ENCODE measurements around the gene SLC43A1.

Gene SLC43A1

DNA sequence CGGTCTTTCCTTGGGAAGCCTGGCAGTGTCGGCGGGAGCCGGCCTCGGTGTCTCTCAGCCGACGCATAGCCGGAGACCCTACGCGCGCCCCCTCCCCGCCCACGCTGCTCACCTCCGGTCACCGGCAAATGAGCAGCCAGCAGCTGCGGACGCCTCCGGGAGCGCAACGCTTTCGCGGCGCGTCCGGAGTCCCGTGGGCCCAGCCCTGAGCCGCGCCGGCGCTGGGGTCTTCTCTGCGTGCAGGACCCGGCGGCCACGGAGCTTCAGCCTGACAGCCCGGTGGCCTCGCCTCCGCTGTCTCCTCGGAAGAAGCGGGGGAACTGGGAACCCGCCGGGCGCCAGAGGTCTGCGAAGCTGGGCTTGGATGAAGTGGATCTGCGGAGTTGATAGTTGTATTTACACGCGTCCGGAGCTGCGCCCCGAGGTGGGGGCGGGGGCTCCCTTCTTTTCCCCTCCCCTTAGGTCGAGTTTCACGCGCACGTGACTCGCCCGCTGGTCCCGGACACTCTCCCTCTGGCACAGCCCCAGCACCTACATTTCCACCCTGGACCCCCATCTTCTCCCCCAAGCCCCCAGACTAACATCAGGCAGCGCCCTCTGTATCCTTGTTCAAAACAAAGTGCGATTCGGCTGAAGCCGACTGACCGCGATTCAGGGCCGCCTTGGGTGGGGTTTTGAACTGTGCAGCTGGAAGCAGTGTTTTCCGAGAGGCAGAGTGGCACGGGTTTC is at the start of gene SLC43A1:
SLC43A1 (minus strand) TSS at position 371 of the 729 bp plus-strand sequence. CDS start 1,591 bp downstream, outside the sequence.
- in situ Hi-C loops (cut with MboI; ENCODE audit: low sequenced_read_pairs): no loop called here

DNA sequence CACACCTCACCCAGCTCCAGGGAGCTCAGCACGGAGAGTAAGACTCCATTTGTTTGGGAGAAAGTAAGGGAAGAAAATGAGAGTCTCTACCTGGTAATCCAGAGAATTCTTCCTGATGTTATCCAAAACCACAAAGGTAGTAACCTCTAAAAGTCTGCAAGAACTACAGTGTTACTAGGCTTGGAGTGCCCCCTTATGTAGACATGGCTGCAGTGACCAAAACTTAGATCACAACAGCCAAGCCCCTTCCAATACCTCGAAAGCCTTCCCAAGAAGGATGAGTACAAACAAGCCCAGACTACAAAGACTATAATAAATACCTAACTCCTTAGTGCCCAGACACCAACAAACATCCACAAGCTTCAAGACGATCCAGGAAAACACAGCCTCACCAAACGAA is 47.1 kb upstream of the SLC43A1 start:
- in situ Hi-C loops (cut with MboI; ENCODE audit: low sequenced_read_pairs): no loop called here

DNA sequence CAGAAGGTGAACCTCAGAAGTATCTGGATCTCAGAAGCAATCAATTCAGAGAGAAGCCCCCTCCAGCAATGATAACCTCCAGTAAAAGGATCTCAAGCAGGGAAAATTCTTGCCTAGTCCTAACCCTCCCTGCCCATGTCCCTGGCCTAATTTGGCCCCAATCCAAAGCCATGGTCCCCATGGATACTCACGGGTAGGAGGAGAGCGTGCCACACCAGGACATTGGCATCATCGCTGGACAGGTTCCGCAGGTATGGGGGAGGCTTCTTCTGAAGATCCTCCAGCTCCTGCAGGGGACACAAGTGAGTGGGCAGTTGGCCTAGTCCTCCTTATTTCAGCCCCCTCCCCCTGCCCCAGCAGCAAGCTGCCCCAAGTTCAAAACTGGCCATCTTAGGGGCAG is 44.6 kb upstream of the SLC43A1 start:
- in situ Hi-C loops (cut with MboI; ENCODE audit: low sequenced_read_pairs): no loop called here

DNA sequence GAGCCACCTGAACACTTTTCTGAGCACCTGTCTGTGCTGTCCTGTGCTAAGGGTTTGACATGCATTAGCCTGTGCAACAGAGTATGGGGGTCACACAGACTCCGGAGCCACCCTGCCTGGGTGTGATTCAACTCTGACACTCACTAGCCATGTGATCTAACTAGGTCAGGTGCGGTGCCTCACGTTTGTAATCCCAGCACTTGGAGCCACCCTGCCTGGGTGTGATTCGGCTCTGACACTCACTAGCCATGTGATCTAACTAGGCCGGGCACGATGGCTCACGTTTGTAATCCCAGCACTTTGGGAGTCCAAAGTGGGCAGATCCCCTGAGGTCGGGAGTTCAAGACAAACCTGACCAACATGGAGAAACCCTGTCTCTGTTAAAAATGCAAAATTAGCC is 40.5 kb upstream of the SLC43A1 start:
- in situ Hi-C loops (cut with MboI; ENCODE audit: low sequenced_read_pairs): no loop called here

DNA sequence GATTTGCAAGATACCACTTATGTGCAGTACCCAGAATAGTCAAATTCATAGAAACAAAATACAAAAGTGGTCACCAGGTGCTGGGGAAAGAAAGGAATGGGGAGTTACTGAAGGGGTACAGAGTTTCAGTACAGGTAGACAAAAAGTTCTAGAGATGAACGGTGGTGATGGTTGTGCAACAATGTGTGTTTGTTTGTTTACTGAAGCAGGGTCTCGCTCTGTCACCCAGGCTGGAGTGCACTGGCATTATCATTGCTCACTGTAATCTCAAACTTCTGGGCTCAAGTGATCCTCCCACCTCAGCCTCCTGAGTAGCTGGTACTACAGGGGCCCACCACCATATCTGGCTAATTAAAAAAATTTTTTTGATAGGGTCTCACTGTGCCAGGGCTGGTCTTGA is 39.9 kb upstream of the SLC43A1 start:
- in situ Hi-C loops (cut with MboI; ENCODE audit: low sequenced_read_pairs): no loop called here

DNA sequence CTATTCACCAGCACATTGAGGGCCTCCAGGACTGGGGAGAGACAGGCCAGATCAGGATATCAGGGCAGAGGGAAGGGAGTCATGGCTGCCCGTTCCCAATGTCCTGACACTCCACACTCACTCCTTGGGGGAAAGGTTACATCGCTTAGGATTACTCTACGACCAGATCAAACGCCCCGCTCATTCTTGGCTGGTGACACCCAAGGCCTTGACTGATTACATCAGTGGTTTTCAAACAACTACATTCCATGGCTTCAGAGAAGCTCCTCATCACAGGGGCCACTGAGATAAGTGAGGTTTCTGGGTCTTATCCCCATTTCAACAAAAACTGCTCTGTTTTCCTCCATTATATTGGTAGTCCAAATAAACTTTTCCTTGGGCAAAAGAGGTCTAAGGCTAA is 37.0 kb upstream of the SLC43A1 start:
- in situ Hi-C loops (cut with MboI; ENCODE audit: low sequenced_read_pairs): no loop called here

DNA sequence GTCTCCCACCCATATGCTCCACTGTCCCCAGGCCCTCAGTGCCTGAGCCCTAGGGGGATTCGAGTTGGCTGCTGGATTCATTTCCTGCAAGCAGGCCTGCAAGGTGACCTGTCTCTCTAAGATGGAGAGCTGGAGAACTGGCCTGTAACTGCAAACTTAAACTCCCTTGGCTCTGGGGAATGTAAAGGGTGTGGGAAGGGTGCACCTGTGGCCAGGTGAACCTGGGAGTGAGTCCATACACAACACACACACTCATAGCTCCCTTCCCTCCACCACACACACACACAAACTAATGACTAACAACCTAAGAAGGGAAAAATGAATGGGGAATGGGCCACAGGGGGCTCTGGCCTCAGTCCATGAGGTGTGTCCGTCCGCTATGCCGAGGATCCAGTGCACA is 36.4 kb upstream of the SLC43A1 start:
- in situ Hi-C loops (cut with MboI; ENCODE audit: low sequenced_read_pairs): no loop called here

DNA sequence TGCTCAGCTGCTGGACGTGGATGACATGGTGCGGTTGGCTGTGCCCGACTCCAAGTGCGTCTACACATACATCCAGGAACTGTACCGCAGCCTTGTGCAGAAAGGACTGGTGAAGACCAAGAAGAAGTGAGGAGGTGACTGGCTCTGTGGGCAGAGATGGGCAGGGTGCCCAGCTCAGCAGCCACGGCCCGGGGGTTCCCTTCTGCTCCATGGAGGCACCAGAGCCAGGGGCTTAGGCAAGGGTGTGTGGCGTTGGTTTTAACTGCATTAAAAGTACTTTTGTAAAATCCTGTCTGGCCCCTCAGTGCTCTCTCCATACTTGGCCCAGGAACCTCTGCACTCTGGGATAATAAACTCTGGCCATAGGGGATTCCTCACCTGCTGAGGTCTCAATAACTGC is 34.5 kb upstream of the SLC43A1 start:
- in situ Hi-C loops (cut with MboI; ENCODE audit: low sequenced_read_pairs): loop anchor here (25.0 kb wide), 1 partner anchor 213 kb away; the partner anchor contains the start of genes P2RX3 and SSRP1

DNA sequence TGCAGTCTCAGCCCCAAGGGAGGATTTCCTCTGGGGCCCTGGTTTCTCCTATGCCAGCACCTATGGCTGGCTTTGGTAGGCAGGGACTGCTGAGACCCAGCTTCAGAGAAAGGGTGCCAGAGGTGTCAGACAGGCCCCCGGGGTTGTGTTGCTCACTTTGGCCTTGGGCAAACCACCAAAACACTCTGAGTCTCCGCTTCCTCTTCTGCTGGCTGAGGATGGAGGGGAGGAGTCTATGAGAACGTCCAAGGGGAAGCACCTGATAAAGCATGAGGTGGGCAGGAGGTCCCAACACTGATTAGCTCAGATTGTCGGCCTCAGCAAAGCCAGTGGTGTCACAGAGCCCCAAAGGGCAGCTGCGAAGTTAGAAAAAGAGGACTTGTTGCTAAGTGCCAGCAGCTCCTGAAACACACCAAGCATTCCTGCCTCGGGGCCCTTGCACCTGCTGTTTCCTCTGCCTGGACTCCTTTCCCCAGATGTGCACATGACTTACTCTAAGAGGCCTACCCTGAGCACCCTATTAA is 32.4 kb upstream of the SLC43A1 start:
- in situ Hi-C loops (cut with MboI; ENCODE audit: low sequenced_read_pairs): loop anchor here (25.0 kb wide), 1 partner anchor 211 kb away; the partner anchor contains the start of genes P2RX3 and SSRP1

DNA sequence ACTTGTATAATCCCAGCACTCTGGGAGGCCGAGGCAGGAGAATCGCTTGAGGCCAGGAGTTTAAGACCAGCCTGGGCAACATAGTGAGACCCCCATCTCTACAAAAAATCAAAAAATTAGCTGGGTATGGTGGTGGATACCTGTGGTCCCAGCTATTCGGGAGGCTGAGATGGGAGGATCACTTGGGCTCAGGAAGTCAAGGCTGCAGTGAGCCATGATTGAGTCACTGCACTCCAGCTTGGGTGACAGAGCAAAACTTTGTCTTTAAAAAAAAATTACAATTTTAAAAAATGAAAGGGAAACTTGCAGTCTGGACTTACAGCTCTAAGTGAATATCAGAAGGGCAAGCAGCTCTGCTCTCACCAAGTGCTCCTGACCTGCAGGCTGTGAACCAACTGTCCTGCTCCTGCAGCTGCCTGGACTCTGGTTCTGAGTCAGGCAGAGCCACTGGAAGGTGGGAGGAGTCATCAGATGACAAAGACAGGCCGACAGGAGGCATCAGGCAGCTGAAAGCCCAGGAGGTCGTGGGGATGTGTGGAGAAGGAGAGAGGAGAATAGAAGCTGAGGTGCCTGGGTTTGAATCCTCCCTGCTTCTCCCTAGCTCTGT is 31.5 kb upstream of the SLC43A1 start:
- in situ Hi-C loops (cut with MboI; ENCODE audit: low sequenced_read_pairs): loop anchor here (25.0 kb wide), 1 partner anchor 210 kb away; the partner anchor contains the start of genes P2RX3 and SSRP1

DNA sequence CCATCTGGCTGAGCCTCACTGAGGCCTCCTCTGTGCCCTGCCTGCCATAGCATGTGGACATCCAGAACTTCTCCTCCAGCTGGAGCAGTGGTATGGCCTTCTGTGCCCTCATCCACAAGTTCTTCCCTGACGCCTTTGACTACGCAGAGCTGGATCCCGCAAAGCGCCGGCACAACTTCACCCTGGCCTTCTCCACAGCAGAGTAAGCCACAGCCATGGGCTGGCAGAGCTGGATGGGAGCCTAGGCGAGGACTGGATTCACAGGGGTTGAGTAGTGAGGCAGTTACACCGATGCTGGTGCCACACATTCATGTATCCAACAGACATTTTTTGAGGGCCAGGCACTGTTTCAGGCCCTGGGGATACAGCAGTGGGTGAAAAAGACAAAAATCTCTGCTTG is 30.9 kb upstream of the SLC43A1 start:
- in situ Hi-C loops (cut with MboI; ENCODE audit: low sequenced_read_pairs): loop anchor here (25.0 kb wide), 1 partner anchor 209 kb away; the partner anchor contains the start of genes P2RX3 and SSRP1

DNA sequence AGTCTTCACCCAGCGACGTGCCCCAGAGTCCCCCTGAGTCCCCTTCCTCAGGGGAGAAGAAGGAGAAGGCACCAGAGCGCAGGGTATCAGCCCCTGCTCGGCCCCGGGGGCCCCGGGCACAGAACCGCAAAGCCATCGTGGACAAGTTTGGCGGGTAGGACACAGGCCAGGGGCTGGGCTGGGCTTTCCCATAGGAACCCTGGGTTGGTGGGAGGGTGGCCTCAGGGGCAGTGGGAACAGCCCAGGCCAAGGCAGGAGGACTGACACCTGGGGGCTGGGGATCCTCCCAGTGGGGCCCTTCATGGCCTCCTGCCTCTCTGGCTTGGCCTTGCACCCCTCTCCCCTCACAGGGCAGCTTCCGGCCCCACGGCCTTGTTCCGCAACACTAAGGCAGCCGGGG is 30.4 kb upstream of the SLC43A1 start:
- in situ Hi-C loops (cut with MboI; ENCODE audit: low sequenced_read_pairs): loop anchor here (25.0 kb wide), 1 partner anchor 209 kb away; the partner anchor contains the start of genes P2RX3 and SSRP1

DNA sequence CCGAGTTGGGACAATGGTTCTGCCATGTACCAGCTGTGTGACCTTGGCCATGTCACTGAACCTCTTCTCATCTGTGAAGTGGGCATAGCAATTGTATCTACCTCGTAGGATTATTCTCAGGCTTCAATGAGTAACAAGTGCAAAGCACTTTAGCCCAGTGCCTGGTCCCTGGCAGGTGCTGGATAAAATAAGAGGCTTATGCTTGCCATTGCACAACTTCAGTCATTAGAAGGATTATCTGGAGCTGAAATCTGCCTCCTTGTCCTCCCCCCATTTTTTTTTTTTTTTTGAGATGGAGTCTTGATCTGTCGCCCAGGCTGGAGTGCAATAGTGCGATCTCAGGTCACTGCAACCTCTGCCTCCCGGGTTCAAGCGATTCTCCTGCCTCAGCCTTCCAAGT is 29.1 kb upstream of the SLC43A1 start:
- in situ Hi-C loops (cut with MboI; ENCODE audit: low sequenced_read_pairs): loop anchor here (25.0 kb wide), 1 partner anchor 207 kb away; the partner anchor contains the start of genes P2RX3 and SSRP1

DNA sequence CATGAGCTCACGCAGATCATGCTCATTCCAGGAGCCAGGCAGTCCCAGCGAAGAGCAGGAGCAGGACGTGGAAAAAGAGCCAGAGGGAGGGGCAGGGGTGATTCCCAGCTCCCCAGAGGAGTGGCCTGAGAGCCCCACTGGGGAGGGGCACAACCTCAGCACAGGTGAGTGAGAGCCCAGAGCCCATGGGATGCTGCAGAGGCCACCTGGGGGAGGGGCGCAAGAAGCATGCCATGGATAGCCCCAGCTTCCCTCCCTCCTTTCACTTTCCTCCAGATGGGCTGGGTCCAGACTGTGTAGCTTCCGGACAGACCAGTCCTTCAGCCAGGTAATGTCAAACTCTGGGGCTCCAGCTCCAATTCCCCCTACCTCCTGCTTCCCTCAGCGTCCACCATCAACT is 28.1 kb upstream of the SLC43A1 start:
- in situ Hi-C loops (cut with MboI; ENCODE audit: low sequenced_read_pairs): loop anchor here (25.0 kb wide), 1 partner anchor 206 kb away; the partner anchor contains the start of genes P2RX3 and SSRP1

DNA sequence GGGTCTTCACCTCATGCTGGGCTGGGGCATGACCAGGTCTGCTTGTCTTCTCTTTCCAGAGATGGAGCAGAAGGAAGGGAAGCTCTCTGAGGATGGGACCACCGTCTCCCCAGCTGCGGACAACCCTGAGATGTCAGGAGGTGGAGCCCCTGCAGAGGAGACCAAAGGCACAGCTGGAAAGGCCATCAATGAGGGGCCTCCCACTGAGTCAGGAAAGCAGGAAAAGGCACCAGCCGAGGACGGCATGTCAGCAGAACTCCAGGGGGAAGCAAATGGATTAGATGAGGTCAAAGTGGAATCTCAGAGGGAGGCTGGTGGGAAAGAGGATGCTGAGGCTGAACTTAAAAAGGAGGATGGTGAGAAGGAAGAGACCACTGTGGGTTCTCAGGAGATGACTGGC is 27.1 kb upstream of the SLC43A1 start:
- in situ Hi-C loops (cut with MboI; ENCODE audit: low sequenced_read_pairs): loop anchor here (25.0 kb wide), 1 partner anchor 205 kb away; the partner anchor contains the start of genes P2RX3 and SSRP1

DNA sequence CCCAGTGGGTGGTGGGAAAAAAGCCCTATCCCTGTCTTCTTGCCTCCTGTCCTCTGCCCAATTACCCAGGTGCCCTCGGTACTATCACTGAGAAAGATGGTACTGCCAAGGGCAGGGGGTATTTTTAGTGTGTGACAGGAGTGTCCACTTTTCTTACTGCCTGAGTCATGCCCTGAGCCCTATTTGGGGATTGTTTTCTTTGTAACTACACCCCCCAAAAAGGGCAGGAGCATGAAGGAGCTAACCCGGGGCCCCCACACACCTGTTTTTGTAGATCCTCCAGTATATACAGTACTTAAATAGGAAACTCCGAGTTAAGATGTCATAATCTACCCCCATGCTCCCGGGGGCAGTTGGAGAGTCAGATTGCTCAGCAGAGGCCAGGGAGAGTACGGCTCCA is 25.7 kb upstream of the SLC43A1 start:
- in situ Hi-C loops (cut with MboI; ENCODE audit: low sequenced_read_pairs): loop anchor here (25.0 kb wide), 1 partner anchor 204 kb away; the partner anchor contains the start of genes P2RX3 and SSRP1

DNA sequence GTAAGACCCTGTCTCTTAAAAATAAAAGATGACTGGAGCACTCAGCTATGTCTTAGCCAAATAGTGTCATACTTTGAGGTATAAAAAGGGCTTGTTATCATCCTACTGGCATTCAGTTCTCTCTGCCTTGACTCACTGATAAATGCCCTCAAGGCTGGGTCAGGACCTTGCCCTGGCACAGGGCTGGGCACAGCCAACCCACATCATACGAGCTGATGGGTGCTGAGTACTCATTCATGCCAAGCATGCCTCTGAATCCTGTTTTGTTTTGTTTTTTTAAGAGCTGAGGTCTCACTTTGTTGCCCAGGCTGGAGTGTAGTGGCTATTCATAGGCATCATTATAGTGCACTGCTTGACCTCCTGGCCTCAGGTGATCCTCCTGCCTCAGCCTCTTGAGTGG is 23.8 kb upstream of the SLC43A1 start:
- in situ Hi-C loops (cut with MboI; ENCODE audit: low sequenced_read_pairs): loop anchor here (25.0 kb wide), 1 partner anchor 202 kb away; the partner anchor contains the start of genes P2RX3 and SSRP1

DNA sequence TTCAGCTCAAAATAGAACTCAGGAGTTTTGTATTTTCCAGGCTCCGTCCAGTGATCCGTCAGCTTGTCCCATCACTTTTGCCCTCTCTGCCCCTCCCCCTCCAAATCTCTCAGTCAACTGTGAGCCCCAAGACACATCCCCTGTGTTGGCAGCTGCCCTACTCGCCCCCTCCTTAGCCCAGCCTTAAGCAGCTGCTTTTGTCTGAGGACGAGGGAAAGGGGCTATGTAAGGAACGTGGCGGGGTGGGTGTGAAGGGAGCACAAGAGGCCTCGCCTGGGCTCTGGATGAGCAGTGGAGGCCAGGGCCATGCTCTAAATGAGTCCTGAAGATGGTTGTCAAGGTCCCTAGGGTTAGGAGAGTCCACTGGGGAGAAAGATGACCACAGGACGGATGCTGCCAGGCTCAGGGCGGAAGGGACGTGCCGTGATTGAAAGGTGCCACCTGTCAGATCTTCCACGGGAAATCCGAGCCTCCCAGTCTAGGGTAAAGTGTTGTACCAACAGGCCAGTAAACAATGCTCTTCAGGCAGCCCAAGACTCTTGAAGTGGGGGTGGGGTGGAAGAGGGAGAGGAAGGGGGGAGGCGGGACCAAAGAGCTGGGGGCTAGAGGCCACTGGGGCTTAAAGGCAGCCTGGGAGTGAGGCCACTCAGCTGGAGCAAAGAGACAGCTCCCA is 21.6 kb upstream of the SLC43A1 start, which contains the start of gene SMTNL1:
SMTNL1 (plus strand) TSS at position 649 of the 673 bp plus-strand sequence. CDS start 5,048 bp downstream, outside the sequence.
- in situ Hi-C loops (cut with MboI; ENCODE audit: low sequenced_read_pairs): loop anchor here (25.0 kb wide), 1 partner anchor 200 kb away; the partner anchor contains the start of genes P2RX3 and SSRP1

DNA sequence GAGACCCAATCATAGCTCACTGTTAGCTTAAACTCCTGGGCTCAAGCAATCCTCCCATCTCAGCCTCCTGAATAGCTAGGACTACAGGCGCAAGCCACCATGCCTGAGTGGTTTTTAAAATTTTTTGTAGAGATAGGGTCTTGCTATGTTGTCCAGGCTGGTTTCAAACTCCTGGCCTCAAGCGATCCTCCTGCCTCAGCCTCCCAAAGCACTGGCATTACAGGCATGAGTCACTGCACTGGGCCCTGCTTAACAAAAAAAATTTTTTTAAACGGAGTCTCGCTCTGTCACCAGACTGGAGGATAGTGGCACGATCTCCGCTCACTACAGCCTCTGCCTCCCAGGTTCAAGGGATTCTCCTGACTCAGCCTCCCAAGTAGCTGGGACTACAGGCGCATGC is 18.9 kb upstream of the SLC43A1 start:
- in situ Hi-C loops (cut with MboI; ENCODE audit: low sequenced_read_pairs): loop anchor here (25.0 kb wide), 1 partner anchor 197 kb away; the partner anchor contains the start of genes P2RX3 and SSRP1

Data from HL-60/S4 treated with phorbol 12-myristate 13-acetate at 8.2 ng/mL for 4 days and 3 days (cell line).